GM21423 (cell line): Measurements from ENCODE around the gene STYX.

Source experiments
- ATAC-seq: cut with Tn5 transposase; IDR thresholded peaks from one replicate; pipeline ENCODE4 v1.9.1; 2021; ENCODE audit warnings: mild to moderate bottlenecking, moderate library complexity; ENCODE audit not compliant: unreplicated experiment

The STYX gene, protein sequence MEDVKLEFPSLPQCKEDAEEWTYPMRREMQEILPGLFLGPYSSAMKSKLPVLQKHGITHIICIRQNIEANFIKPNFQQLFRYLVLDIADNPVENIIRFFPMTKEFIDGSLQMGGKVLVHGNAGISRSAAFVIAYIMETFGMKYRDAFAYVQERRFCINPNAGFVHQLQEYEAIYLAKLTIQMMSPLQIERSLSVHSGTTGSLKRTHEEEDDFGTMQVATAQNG

DNA sequence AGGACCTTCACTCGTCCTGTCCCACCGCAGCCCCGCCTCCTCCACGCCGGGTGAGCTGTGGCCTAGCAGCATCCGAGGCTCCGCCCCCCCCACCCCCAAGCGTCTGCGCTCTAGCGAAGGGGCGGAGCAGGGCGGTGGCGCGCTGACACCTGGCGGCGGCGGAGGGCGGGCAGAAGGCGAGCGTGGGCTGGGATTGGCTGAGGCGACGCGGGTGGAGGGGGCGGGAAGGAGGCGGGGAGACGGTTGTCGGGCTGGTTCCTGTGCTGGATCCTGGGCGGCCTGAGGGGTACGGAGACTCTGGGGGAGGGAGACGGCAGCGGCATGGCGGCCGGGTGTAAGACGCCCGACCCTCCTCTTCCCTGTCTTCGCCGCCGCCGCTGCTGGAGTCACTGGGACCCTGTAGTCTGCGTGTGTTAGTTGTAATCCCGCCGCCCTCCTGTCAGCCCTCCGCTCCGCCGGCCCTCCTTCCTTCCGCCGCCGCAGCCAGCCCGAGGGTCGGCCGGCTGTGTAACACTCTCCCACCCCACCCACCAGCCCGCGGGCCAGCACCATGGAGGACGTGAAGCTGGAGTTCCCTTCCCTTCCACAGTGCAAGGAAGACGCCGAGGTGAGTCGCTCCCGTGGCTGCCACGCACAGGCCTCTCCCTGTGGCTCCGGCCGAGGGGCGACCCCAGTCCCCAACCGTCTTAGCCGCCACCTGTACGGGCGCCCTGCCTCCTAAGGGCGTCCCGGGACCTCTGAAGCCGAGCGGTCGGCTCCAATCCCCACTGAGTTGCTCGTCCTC lies at the start of gene STYX:
STYX (plus strand) TSS at position 242 of the 784 bp plus-strand sequence; CDS start at position 551, 309 bp downstream.
- peak; percentile 94 for ATAC-seq

DNA sequence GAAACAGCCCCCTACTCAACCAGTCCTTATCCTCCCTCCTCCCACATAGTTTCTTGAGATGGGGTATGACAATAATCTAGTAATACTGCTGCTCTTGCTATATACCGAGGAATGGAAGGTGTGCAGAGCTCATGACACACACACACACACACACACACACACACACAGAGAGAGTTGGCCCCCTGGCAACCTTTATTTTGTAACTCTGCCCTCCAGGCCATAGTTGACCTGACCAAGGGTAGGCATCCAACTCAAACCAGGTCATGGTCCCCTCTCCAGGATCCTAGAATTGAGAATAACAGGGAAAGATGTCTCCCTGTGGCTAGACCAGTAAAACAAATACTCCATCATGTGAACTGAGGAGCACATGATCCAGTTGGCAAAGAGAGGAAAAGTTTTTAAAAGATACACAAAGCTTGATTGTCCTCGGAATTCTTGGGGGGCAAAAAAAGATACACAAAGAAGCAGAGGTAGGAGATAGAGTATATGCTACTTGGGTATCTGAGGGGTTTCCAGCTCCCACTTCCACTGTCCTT lies 45.9 kb upstream of the STYX start:
- ATAC-seq = no peak

DNA sequence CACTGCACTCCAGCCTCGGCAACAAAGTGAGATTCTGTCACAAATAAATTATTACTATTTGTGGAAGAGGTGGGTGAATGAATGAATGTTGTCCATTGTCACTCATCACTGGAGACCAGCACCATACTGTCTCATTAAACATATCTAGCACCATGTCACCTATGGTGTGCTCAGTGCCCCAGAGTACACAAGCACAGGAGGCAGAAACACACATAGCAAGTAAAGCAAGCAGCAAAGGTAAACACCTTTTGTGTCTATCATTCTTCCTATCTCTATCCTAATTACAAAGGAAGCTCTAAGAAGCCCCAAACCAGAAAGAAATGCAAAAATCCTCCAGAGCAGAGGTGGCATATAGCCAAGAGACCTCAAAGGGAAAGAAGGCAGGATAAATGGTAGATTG lies 43.8 kb upstream of the STYX start:
- ATAC-seq = no peak

DNA sequence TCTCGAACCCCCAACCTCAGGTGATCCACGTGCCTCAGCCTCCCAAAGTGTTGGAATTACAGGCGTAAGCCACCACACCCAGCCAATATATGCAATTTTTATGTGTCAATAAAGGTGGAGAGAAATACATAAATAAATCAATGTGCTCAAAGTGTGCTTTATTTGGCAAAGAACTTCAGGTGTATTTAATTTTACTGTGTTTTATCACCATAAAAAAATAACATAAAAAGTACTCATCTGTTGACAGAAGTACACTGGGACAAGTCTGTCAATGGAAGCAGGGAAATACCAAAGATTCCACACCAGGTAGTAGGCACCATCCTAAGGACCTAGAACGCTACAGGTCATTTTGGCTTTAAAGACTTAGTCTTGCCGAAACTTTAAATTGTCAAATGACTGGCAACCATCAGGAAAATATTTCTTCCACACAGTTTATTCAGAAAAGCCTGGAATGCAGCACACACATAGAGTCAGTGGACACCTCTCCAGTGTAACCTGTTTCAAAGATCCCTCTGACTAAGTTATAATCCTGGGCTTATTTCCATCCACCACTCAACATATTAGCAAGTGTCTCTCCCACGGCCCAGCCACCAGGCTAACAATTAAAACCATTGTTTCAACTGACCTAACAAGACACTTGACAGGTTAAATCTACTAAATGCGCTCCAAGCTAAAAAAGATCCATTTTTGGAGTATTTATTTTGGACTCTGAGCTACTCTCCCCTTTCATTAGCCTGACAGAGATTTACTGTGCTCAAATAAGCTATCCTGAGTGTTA lies 38.8 kb upstream of the STYX start:
- no peak for ATAC-seq

DNA sequence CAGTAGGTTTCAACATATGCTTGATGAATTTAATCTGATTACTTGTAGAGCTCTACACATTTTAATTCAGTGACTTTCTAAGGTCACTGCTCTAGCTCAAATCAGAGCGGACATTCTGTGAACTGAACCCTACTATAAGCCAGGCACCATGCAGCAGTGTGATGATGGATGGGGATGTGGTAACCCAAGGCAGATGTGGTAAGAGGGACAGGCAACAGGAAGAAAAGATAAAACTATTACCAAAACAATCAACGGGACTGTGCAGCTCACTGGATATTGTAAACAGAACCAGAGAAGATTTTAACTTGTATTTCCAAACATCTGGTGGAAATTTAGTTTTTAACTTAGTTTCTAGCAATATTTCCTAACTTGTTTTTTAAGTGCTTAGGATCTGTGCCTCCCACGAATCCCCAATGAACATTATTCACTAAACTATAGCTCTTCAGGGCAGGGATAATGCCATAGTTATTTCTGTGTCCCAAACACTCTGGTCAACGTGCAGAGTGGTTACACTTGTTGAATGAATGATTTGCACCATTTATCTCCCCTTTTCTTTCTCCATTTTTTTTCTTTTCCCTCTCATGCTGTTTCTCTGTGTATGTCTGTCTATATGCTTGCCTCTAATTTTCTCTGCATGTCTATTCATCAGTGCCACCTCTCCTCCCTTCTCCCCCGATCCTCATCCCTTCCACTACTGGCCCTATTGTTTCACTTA lies 37.6 kb upstream of the STYX start:
- no peak for ATAC-seq

DNA sequence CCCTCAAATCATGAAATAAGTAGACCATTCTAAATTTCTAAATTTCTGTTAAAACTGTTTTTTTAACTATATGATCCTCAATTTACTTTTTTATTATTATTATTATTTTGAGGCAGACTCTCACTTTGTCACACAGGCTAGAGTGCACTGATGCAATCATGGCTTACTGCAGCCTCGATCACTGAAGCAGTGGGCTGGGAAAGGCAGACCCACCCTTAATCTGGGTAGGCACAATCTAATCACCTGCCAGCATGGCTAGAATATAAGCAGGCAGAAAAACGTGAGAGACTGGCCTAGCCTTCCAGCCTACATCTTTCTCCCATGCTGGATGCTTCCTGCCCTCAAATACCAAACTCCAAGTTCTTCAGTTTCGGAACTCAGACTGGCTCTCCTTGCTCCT lies 36.9 kb upstream of the STYX start:
- ATAC-seq = no peak

DNA sequence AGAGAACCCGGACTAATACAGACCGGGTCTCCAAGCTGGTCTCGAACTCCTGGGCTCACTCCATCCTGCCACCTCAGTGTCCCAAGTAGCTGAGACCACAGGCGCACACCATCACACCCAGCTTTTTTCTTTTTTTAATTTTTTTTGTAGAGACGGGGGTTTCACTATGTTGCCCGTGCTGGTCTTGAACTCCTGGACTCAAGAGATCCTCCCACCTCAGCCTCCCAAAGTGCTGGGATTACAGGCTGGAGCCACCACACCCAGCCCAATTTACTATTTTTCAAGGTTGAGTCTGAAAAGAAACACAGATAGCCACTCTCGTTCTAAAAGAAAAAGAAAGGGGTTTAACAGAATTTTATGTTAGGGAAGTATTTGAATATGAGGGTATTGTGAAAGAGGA lies 36.4 kb upstream of the STYX start:
- ATAC-seq = no peak

DNA sequence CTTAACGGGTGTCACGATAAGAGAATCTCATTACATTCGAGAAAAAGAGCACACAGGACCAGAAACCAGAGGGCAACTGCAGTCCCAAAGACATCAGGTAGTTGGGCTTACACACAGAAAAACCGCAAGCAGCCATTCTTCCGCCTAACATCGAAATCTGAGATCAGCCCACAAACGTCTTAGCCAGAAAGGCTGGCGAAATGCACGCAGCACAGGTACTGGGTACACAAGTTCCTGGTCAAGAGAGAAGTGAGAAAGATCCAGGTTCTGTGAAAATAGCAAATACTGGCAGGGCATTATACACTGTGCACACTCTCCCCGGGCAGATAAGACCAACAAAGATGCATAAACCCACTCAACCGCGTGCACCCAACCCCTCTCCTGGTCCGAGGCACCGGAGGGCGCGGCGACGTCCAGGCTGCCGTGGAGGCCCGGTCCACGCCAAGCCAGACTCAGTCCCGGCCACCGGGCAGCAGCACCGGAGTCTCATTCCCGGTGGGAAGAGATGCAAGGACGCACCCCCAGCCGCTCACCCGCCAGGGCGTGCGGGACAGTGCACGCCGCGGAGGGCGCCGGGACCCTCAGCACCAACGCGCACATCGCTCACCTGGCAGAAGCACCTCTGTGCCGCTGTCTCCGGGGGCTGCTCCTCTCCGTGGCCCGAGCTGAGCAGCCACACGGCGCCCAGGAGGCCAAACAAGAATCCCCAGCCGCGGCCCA lies 35.0 kb upstream of the STYX start:
- ATAC-seq = peak; percentile 52

DNA sequence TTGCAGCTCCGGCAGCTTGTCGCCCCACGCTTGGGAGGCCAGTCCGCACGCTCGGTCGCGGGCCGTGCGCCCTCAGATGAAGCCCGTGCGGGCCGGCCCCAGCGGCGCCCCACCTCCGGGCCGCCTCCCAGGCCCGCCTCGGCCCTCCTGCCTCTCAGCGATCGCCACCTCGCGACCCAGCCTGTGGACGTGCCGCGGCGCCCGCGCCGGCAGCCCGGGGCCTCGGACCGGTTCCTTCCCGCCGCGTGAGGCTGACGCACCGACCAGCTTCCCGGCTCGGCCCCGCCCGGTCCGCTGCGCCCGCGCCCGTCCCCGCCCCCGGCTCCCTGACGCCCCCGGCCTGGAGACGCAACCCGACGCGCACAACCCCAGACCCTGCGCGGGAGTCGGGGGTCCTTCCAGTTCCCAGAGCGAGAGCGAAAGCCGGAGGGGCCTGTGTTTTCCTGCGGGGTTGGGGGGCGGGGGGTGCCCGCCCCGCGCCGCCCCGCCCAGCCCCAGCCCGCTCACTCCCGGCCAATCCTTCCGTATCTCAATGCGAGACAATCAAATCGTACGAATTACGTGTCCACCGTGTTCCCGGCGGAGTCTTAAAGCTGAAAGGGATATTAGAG lies 34.4 kb upstream of the STYX start, which contains the start of gene ERO1A:
ERO1A (minus strand) TSS at position 78 of the 611 bp plus-strand sequence; CDS start at position 1, 77 bp downstream.
- peak; percentile 66 for ATAC-seq

DNA sequence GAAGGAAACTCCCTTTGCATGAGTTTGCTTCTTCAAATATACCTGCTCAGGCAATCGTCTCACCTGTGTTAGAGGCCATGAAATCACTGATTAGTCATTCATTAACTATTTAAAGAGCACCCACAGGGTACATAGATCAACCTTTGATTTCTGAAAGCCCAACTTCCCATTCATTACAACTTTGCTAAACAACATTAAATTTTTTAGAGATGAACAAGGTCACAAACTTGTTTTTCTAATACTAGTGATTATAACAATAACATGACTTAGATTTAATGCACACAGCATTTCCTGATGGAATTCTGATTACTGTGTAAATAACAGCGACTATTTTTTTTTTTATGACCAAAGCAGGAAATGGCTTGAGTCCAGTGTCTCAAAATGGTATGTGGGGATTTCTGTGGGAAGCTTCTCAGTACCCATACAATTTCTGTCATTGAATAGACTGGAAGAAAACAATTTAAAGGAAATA lies 29.2 kb upstream of the STYX start:
- ATAC-seq = no peak

DNA sequence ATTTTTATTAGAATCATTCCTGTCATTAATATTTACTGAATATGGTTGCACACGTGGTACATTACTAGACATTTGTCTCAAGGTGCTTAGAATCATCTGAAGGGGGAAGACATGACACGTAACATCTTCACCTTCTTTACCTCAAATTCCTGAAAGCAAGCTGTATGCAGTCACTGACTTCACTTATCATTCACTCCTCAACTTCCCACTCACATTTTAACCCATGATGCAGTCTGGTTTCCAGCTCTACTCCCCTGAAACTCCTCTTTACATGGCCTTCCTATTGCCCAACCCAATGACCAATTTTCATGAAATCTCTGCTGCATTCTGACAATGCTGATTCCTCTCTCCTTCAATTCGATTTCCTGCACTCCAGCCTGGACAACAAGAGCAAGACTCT lies 28.7 kb upstream of the STYX start:
- no peak for ATAC-seq

DNA sequence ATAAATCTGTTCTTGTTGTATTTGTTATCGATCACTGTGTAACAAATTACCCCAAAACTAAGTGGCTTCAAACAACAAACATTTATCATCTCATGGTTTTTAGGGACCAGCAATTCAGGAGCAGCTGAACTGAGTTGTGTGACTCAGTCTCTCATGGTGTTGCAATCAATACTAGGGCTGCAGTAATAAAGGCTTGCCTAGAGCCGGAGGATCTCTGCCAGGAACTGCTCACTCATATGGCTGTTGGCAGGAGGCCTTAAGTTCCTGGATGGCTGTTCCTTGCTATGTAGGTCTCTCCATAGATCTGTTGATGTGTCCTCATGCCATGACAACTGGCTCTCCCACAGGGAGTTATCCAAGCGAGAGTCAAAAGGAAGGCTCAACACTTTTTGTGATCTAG lies 26.7 kb upstream of the STYX start:
- ATAC-seq = no peak

DNA sequence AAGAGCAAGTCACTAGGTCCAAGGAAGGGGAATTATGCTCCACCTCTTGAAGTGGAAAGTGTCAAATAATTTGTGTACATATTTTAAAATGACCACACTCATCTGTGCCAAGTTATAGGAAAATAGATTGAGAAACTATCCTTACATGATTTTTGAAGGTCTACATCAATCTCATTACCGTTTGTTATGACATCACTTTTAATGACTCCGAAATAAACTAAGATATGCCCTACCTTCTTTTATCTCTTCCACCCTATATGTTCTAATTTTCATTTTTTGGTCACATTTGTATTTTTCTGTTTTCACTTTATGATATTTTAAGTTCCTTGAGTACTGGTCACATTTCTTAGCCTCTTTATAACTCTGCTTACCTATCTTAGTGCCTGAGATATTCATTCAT lies 26.3 kb upstream of the STYX start:
- ATAC-seq = no peak

DNA sequence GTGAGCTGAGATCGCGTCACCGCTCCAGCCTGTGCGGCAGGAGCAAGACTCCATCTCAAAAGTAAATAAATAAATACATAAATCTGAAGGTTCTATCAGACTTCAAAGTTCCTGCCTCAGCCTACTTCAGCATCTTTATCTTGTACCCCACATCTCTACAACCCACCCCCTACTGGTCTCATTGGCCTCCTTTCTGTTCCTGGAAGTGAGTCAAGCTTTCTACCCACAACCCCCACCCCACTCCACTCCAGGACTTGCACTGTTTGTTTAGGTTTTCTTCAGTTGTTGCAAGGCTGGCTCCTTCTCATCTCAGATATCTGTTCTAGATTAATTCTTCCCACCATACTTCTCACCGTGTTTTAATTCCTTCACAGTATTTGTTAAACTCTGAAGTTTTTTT lies 23.7 kb upstream of the STYX start:
- no peak for ATAC-seq

DNA sequence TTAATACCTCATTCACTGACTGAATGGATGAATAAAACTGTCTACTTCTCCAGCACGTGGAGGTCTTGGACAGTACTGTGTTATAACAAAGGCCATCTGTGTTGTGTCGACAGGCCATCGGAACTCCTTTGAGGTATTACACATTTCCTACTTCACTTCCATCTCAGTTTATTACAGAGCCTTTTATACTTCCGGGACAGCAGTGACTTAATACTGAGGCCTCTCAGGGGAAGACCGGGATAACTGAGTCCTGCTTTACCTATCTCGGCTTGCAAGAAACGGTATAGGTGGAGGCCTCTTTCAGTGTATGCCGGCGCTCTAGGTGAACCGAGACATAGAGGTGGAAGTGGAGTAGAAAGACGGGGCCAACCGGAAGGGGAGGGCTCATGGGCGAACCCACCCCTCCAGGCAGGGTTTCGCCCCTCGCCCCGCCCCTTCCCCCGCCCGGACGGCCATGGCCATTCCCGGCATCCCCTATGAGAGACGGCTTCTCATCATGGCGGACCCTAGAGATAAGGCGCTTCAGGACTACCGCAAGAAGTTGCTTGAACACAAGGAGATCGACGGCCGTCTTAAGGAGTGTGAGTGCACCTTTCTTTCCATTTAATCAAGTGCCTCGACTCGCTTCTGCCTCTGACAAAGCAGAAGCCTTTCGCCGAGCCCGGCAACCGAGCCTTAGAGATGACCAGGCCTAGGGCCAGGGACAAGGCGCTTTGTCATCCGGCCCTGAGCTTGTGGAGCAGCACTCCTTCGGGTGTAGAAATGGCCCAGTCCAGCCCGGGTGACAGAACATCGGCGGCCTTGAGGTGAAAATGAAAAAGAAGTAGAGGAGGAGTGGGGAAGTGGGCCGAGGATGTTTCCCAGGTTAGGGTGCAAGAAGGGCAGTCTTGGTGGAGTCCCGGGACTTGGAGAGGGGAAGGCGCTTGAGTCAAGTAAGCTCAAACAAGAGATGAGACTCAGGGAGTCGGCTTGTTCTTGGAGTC lies 23.0 kb upstream of the STYX start, which contains the start of gene PSMC6:
PSMC6 (plus strand) TSS at position 477 of the 983 bp plus-strand sequence; CDS start at position 497, 20 bp downstream.
- ATAC-seq = peak; percentile 97

DNA sequence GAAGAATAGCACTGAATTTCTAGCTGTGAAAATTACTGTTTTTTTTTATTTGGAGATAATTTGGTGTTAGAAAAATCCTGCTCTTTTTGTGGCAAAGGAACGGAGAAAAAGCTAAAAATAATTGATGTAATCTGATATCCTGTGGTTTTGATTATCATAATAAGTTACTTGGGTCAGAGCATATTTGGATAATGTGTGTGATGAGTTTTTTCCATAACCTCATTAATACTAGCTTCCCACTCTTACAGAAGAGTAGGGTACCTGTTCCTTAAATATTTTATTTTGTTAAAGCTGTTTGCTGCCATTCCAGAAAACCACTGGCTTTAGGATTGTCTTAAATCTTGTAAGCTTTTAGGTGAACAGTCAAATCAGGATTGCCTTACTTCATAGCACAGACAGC lies 18.3 kb upstream of the STYX start:
- no peak for ATAC-seq

DNA sequence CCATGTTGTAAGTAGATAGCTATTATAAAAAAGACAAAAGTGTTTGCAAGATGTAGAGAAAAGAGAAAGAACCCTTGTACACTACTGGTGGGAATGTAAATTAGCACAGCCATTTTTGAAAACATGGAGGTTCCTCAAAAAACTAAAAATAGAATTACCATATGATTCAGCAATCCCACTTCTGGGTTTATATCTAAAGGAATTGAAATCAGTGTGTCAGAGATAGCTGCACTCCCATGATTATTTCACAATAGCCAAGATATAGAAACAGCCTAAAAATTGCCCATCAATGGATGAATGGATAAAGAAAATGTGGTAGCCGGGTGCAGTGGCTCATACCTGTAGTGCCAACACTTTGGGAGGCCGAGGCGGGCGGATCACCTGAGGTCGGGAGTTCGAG lies 13.8 kb upstream of the STYX start:
- ATAC-seq = no peak
